ENCODE results near the gene SLC26A11. TPM values are rescaled to one million over a fixed set of nuclear protein-coding genes. Genes with fewer than 3 reads are reported as not detected.

SLC26A11 gene
- total RNA-seq, 1 experiment from 2014 or later = 37.1 TPM

- Mint-ChIP-seq H3K27me3 (ENCODE audit: insufficient read depth, unreplicated experiment) (no peaks in the 10 kb centered on the region), H3K36me3 (ENCODE audit: insufficient read depth, unreplicated experiment) (peaks cover 34% of the 10 kb centered on the region), H3K4me3 (ENCODE audit: unreplicated experiment) (peak overlapping the region; percentile 96), H3K9me3 (ENCODE audit: unreplicated experiment) (no peaks in the 10 kb centered on the region), H3K4me1 (ENCODE audit: low read depth, unreplicated experiment) (peaks cover 8% of the 10 kb centered on the region), H3K27ac (ENCODE audit: unreplicated experiment) (peak overlapping the region; percentile 88)
- TSS peak; percentile 37 for BruUV-seq (replicated peaks)
- intact Hi-C loops (cut with micrococcal nuclease; ENCODE audit: unreplicated experiment) = loop anchor here (5.0 kb wide), 1 partner anchor 72 kb away; the partner anchor contains the start of gene EIF4A3
- Histone ChIP-seq H3K4me1 (0 out of 2 replicates have a peak, but pooled peaks cover 6% of the 10 kb centered on the region), H3K27me3 (replicated peaks; ENCODE audit: control insufficient read depth, insufficient read depth, low read length) (no peaks in the 10 kb centered on the region), H3K4me3 (ENCODE audit: low read depth, low read length) (peak overlapping the region; percentile 82), H3K9me3 (no peaks in the 10 kb centered on the region), H3K36me3 (ENCODE audit: control insufficient read depth, insufficient read depth, low read length) (peaks cover 3% of the 10 kb centered on the region)
- TF ChIP-seq, protein P1, sequence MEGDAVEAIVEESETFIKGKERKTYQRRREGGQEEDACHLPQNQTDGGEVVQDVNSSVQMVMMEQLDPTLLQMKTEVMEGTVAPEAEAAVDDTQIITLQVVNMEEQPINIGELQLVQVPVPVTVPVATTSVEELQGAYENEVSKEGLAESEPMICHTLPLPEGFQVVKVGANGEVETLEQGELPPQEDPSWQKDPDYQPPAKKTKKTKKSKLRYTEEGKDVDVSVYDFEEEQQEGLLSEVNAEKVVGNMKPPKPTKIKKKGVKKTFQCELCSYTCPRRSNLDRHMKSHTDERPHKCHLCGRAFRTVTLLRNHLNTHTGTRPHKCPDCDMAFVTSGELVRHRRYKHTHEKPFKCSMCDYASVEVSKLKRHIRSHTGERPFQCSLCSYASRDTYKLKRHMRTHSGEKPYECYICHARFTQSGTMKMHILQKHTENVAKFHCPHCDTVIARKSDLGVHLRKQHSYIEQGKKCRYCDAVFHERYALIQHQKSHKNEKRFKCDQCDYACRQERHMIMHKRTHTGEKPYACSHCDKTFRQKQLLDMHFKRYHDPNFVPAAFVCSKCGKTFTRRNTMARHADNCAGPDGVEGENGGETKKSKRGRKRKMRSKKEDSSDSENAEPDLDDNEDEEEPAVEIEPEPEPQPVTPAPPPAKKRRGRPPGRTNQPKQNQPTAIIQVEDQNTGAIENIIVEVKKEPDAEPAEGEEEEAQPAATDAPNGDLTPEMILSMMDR (IDR thresholded peaks at IDR 0.05; ENCODE audit: insufficient read depth in 1 of 2, low read depth in 1 of 2, low read length in 1 of 2, severe bottlenecking in 1 of 2, unreplicated experiment in 1 of 2) = no peak
- DNase-seq = no peak
- ChIA-PET POLR2A (interaction anchor here (0.6 to 1.0 kb wide), 2 partner anchors 10 to 41 kb away, joined by 3 to 4 read pairs; partner anchors contain the start of gene RNF213), CTCF (interaction anchor here (0.6 to 1.0 kb wide), 2 partner anchors 95 to 118 kb away, joined by 3 to 5 read pairs; partner anchors contain the start of gene GAA)
Measured at GRCh38 chr17:80219763-80220053, 519 bp upstream of the SLC26A11 start.

- POLR2A ChIA-PET = interaction anchor here (0.6 to 1.0 kb wide), 4 partner anchors 40 to 432 kb away, joined by 3 to 8 read pairs (median 5); partner anchors contain the start of gene RNF213
- H3K4me1 ChIP-seq = peaks cover 6% of the 10 kb centered on the region; the same call in 1 of the 2 replicates
- H3K36me3 ChIP-seq (ENCODE audit: control insufficient read depth, insufficient read depth, low read length) = peaks cover 3% of the 10 kb centered on the region
- no peaks in the 10 kb centered on the region for H3K9me3 ChIP-seq
- Mint-ChIP-seq H3K4me1 (ENCODE audit: low read depth, unreplicated experiment) (peaks cover 8% of the 10 kb centered on the region), H3K9me3 (ENCODE audit: unreplicated experiment) (no peaks in the 10 kb centered on the region), H3K4me3 (ENCODE audit: unreplicated experiment) (peak overlapping the region; percentile 96), H3K36me3 (ENCODE audit: insufficient read depth, unreplicated experiment) (peaks cover 34% of the 10 kb centered on the region), H3K27me3 (ENCODE audit: insufficient read depth, unreplicated experiment) (no peaks in the 10 kb centered on the region), H3K27ac (ENCODE audit: unreplicated experiment) (no peak overlapping the region)
- CTCF ChIA-PET = no interaction called here
- TF ChIP-seq, protein P1 (IDR thresholded peaks at IDR 0.05; ENCODE audit: insufficient read depth in 1 of 2, low read depth in 1 of 2, low read length in 1 of 2, severe bottlenecking in 1 of 2, unreplicated experiment in 1 of 2) = no peak
- no peaks in the 10 kb centered on the region for H3K27me3 ChIP-seq (replicated peaks; ENCODE audit: control insufficient read depth, insufficient read depth, low read length)
- BruUV-seq (replicated peaks) = no TSS peak
- peak in 1 of 2 experiments; percentile 34 for DNase-seq
- peak overlapping the region; percentile 82 for H3K4me3 ChIP-seq (ENCODE audit: low read depth, low read length)
- intact Hi-C loops (cut with micrococcal nuclease; ENCODE audit: unreplicated experiment) = loop anchor here (5.0 kb wide), 1 partner anchor 73 kb away; the partner anchor contains the start of gene EIF4A3
Measured at GRCh38 chr17:80220736-80221215, 549 bp downstream of the SLC26A11 start.

- Mint-ChIP-seq H3K27ac (ENCODE audit: unreplicated experiment) (no peak overlapping the region), H3K4me1 (ENCODE audit: low read depth, unreplicated experiment) (peaks cover 8% of the 10 kb centered on the region), H3K4me3 (ENCODE audit: unreplicated experiment) (peak overlapping the region; percentile 96), H3K9me3 (ENCODE audit: unreplicated experiment) (no peaks in the 10 kb centered on the region), H3K27me3 (ENCODE audit: insufficient read depth, unreplicated experiment) (no peaks in the 10 kb centered on the region), H3K36me3 (ENCODE audit: insufficient read depth, unreplicated experiment) (peaks cover 29% of the 10 kb centered on the region)
- intact Hi-C loops (cut with micrococcal nuclease; ENCODE audit: unreplicated experiment) = loop anchor here (5.0 kb wide), 1 partner anchor 74 kb away; the partner anchor contains the start of gene EIF4A3
- TF ChIP-seq, protein P1 (IDR thresholded peaks at IDR 0.05; ENCODE audit: insufficient read depth in 1 of 2, low read depth in 1 of 2, low read length in 1 of 2, severe bottlenecking in 1 of 2, unreplicated experiment in 1 of 2) = no peak
- no TSS peak for BruUV-seq (replicated peaks)
- Histone ChIP-seq H3K4me1 (peaks cover 6% of the 10 kb centered on the region; the same call in 1 of the 2 replicates), H3K27me3 (replicated peaks; ENCODE audit: control insufficient read depth, insufficient read depth, low read length) (no peaks in the 10 kb centered on the region), H3K4me3 (ENCODE audit: low read depth, low read length) (peak overlapping the region; percentile 82), H3K9me3 (no peaks in the 10 kb centered on the region), H3K36me3 (ENCODE audit: control insufficient read depth, insufficient read depth, low read length) (peaks cover 1% of the 10 kb centered on the region)
- CTCF ChIA-PET = no interaction called here
- no peak for DNase-seq
- POLR2A ChIA-PET = interaction anchor here (0.6 kb wide), 1 partner anchor 473 kb away, joined by 3 read pairs; no protein-coding TSS in a partner anchor
Measured at GRCh38 chr17:80221351-80222105, 1.3 kb downstream of the SLC26A11 start.

All from Caco-2 (cell line).